GM18505 (cell line): ENCODE results near the gene STC2.

Source experiments
- ATAC-seq: cut with Tn5 transposase; IDR thresholded peaks from one replicate; pipeline ENCODE4 v1.9.1; 2021; ENCODE audit not compliant: unreplicated experiment
- POLR2A ChIP-seq: IDR thresholded peaks from 4 replicates; pipeline ENCODE4 v1.6.1; 2011; ENCODE audit warnings: borderline replicate concordance; ENCODE audit not compliant: insufficient read depth, insufficient read length; ENCODE audit errors: extremely low read depth

Gene STC2

GRCh38 chr5:173323106-173323798 is 5.0 kb downstream of the STC2 start:
- TF ChIP-seq POLR2A = no peak
- ATAC-seq = no peak

- ATAC-seq = no peak
- no peak for TF ChIP-seq POLR2A
Observed at GRCh38 chr5:173321886-173322285, 6.3 kb downstream of the STC2 start.

GRCh38 chr5:173320259-173320658 is 8.0 kb downstream of the STC2 start:
- no peak for TF ChIP-seq POLR2A
- ATAC-seq = no peak

- ATAC-seq = no peak
- TF ChIP-seq POLR2A = no peak
Observed at GRCh38 chr5:173319646-173320045, 8.6 kb downstream of the STC2 start.

GRCh38 chr5:173318881-173319620 is 9.2 kb downstream of the STC2 start:
- ATAC-seq = no peak
- no peak for TF ChIP-seq POLR2A

- TF ChIP-seq POLR2A = no peak
- no peak for ATAC-seq
Observed at GRCh38 chr5:173318330-173318729, 9.9 kb downstream of the STC2 start.

GRCh38 chr5:173317852-173318251 is 10.4 kb downstream of the STC2 start:
- ATAC-seq = no peak
- no peak for TF ChIP-seq POLR2A

GRCh38 chr5:173317091-173317730 is 11.0 kb downstream of the STC2 start:
- ATAC-seq = no peak
- no peak for TF ChIP-seq POLR2A

- TF ChIP-seq POLR2A = no peak
- no peak for ATAC-seq
Observed at GRCh38 chr5:173316339-173317020, 11.7 kb downstream of the STC2 start.

- ATAC-seq = no peak
- TF ChIP-seq POLR2A = no peak
Observed at GRCh38 chr5:173315495-173316338, 12.5 kb downstream of the STC2 start.

GRCh38 chr5:173314166-173314952 is 13.9 kb downstream of the STC2 start:
- ATAC-seq = no peak
- no peak for TF ChIP-seq POLR2A

GRCh38 chr5:173313351-173313801 is 14.8 kb downstream of the STC2 start:
- no peak for TF ChIP-seq POLR2A
- ATAC-seq = no peak
